Fibroblast of pulmonary artery (primary cell): ENCODE results near the gene SRGAP1.
A peak's percentile ranks its signal among the peaks of the same experiment; 100 is the strongest.

Experiments
- DNase-seq: peaks from one replicate; pipeline ENCODE4 v3.0.0-alpha.2; 2010; ENCODE audit warnings: low read depth
- H3K4me3 ChIP-seq: replicated peaks from 2 replicates; pipeline ENCODE4 v1.5.1; 2011; ENCODE audit warnings: low read depth, mild to moderate bottlenecking, control low read depth, low read length, moderate library complexity
- TF ChIP-seq, protein P1 (sequence below): IDR thresholded peaks from 2 replicates; pipeline ENCODE4 v1.5.1; 2011; ENCODE audit warnings: mild to moderate bottlenecking, control low read depth, low read length, inconsistent platforms; ENCODE audit errors: missing control alignments

SRGAP1 gene

GRCh38 chr12:64088431-64089349 is 244.2 kb downstream of the SRGAP1 start:
- TF ChIP-seq, protein P1, sequence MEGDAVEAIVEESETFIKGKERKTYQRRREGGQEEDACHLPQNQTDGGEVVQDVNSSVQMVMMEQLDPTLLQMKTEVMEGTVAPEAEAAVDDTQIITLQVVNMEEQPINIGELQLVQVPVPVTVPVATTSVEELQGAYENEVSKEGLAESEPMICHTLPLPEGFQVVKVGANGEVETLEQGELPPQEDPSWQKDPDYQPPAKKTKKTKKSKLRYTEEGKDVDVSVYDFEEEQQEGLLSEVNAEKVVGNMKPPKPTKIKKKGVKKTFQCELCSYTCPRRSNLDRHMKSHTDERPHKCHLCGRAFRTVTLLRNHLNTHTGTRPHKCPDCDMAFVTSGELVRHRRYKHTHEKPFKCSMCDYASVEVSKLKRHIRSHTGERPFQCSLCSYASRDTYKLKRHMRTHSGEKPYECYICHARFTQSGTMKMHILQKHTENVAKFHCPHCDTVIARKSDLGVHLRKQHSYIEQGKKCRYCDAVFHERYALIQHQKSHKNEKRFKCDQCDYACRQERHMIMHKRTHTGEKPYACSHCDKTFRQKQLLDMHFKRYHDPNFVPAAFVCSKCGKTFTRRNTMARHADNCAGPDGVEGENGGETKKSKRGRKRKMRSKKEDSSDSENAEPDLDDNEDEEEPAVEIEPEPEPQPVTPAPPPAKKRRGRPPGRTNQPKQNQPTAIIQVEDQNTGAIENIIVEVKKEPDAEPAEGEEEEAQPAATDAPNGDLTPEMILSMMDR = no peak
- H3K4me3 ChIP-seq = peak overlapping the region; percentile 20
- DNase-seq = peak; percentile 97

DNA sequence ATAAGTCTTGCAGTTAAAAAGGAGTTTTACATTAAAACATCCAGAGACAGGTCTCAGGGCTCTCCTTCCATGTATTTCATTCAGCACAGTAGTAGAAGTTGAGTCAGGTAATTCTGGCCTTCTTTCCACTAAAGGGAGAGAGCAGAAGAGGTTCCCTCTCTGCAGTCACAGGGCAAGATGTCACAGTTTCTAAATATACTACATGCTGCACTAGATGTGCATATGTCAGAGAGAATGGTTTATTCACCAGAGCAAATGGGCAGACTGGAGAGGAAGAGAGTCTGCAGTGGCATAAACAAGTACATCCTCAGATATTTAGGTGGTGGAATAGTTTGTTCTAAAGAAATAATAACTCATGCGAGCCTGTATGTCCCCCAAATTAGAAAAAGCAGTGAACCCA is 245.5 kb downstream of the SRGAP1 start:
- H3K4me3 ChIP-seq = no peak overlapping the region
- TF ChIP-seq, protein P1 = no peak
- no peak for DNase-seq

DNA sequence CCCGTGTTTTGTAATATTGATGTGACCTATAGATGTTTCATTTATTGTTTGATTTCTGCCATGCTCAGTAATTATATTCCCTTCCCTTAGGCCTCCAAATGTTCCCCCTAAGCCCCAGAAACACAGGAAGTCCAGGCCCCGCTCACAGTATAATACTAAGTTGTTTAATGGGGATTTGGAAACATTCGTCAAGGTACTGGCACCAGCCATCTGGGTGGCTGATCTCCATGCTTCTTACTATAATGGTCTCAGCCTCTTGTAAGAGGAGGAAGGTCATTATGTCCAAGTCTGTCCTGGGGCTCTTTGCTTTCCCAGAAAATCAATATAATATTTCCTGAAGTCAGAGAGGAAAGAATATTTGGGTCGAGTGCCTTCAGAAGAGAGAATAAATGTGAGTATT is 246.7 kb downstream of the SRGAP1 start:
- no peak overlapping the region for H3K4me3 ChIP-seq
- no peak for DNase-seq
- TF ChIP-seq, protein P1 = no peak

- no peak overlapping the region for H3K4me3 ChIP-seq
- TF ChIP-seq, protein P1 = no peak
- no peak for DNase-seq
Observed at GRCh38 chr12:64092507-64093196, 248.2 kb downstream of the SRGAP1 start.

DNA sequence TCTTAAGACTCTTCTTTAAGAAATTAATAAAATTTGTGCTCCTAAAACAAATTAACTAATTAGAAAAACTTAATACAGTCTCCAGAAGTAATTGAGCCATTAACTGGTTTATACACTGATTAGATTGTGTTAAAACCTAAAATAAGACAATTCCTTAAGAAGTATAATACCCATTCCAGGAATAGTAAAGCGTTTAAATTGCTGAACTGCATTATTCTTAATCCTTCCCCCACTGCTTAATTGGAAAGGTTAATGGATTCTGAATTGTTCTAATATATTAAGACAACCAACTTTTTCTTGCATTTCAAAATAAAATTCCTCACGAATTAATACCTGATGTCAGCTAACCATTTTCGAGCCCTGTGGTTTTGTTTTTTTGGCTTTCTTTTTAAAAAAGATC is 249.2 kb downstream of the SRGAP1 start:
- no peak overlapping the region for H3K4me3 ChIP-seq
- no peak for DNase-seq
- TF ChIP-seq, protein P1 = no peak

- H3K4me3 ChIP-seq = no peak overlapping the region
- TF ChIP-seq, protein P1 = no peak
- peak; percentile 52 for DNase-seq
Observed at GRCh38 chr12:64097366-64098105, 253.0 kb downstream of the SRGAP1 start.
